PC-3 (cell line): Measurements from ENCODE around the gene INS. TPM values are rescaled to one million over a fixed set of nuclear protein-coding genes. Genes with fewer than 3 reads are reported as not detected.

Source experiments
- ATAC-seq: fragments of 200-7000 bp; cut with Tn5 transposase; 2 replicates; pipeline ENCODE4 v1.9.1; 2020; ENCODE audit warnings: mild to moderate bottlenecking, moderate library complexity
- BruUV-seq: library from RNA; stranded (reverse); fragments of 400-500 nt; replicated peaks from 2 replicates; lab custom pipeline; 2021; lab: Mats Ljungman, UMichigan
- CTCF ChIA-PET: fragments of 300-600 bp; sonication (Branson Sonifier 250); formaldehyde crosslinking; loops from one replicate; lab custom pipeline; 2022; ENCODE audit warnings: antibody characterized with exemption; lab: Charles Lee
- POLR2A ChIA-PET: fragments of 300-600 bp; sonication (Branson Sonifier 250); formaldehyde crosslinking; loops from one replicate; lab custom pipeline; 2022; ENCODE audit warnings: antibody characterized with exemption; ENCODE audit not compliant: unreplicated experiment; lab: Charles Lee
- DNase-seq: peaks from one replicate; pipeline ENCODE4 v3.0.0-alpha.2; 2015
- H2AFZ ChIP-seq: fragments of 300-600 bp; sonication (generic); 2 replicates; pipeline ENCODE4 v1.6.0; 2016; ENCODE audit warnings: antibody characterized with exemption, low read length
- H3F3A ChIP-seq: fragments of 300-600 bp; sonication (generic); one replicate; pipeline ENCODE4 v1.6.0; 2017; ENCODE audit warnings: antibody characterized with exemption, low read length, control low read depth, mild to moderate bottlenecking; ENCODE audit not compliant: unreplicated experiment
- H3K27ac ChIP-seq: fragments of 300-600 bp; sonication (generic); 2 replicates; pipeline ENCODE4 v1.5.1; 2016; ENCODE audit warnings: mild to moderate bottlenecking, low read length
- H3K27me3 ChIP-seq: fragments of 300-600 bp; sonication (generic); 2 replicates; pipeline ENCODE4 v1.6.1; 2016; ENCODE audit warnings: low read length, mixed read lengths
- H3K36me3 ChIP-seq: fragments of 300-600 bp; sonication (generic); 2 replicates; pipeline ENCODE4 v1.6.1; 2016; ENCODE audit warnings: low read depth, mixed run types, low read length, mixed read lengths
- H3K4me1 ChIP-seq: fragments of 300-600 bp; sonication (generic); 2 replicates; pipeline ENCODE4 v1.5.1; 2016; ENCODE audit warnings: low read length; ENCODE audit not compliant: insufficient read depth
- H3K4me2 ChIP-seq: fragments of 300-600 bp; sonication (generic); 2 replicates; pipeline ENCODE4 v1.6.0; 2016; ENCODE audit warnings: low read length
- H3K4me3 ChIP-seq: fragments of 300-600 bp; sonication (generic); 2 replicates; pipeline ENCODE4 v1.5.1; 2016; ENCODE audit warnings: mild to moderate bottlenecking, low read length, mixed read lengths
- H3K79me2 ChIP-seq: fragments of 300-600 bp; sonication (generic); 2 replicates; pipeline ENCODE4 v1.6.1; 2017; ENCODE audit warnings: low read length, mixed read lengths
- H3K9ac ChIP-seq: fragments of 300-600 bp; sonication (generic); 2 replicates; pipeline ENCODE4 v1.6.0; 2016; ENCODE audit warnings: mild to moderate bottlenecking, low read length
- H3K9me2 ChIP-seq: fragments of 300-600 bp; sonication (generic); replicated peaks from 2 replicates; pipeline ENCODE4 v1.6.1; 2016; ENCODE audit warnings: mixed run types, low read length, mixed read lengths
- H3K9me3 ChIP-seq: fragments of 300-600 bp; sonication (generic); 2 replicates; pipeline ENCODE4 v1.6.1; 2016; ENCODE audit warnings: low read length, mixed read lengths
- H4K20me1 ChIP-seq: fragments of 300-600 bp; sonication (generic); 2 replicates; pipeline ENCODE4 v1.6.1; 2016; ENCODE audit warnings: low read length, mixed read lengths
- CTCF ChIP-seq: fragments of 300-600 bp; sonication (generic); conservative IDR thresholded peaks from 2 replicates; pipeline ENCODE4 v1.5.1; 2017; ENCODE audit warnings: antibody characterized with exemption, low read depth, mild to moderate bottlenecking, low read length
- EZH2 ChIP-seq: fragments of 300-600 bp; sonication (generic); IDR thresholded peaks from one replicate; pipeline ENCODE4 v1.6.1; 2017; ENCODE audit warnings: antibody characterized with exemption, mild to moderate bottlenecking, low read length; ENCODE audit not compliant: unreplicated experiment
- EZH2phosphoT487 ChIP-seq: fragments of 300-600 bp; sonication (generic); IDR thresholded peaks from 2 replicates; pipeline ENCODE4 v1.6.1; 2018; ENCODE audit warnings: mild to moderate bottlenecking, antibody characterized with exemption, low read length, borderline replicate concordance
- intact Hi-C: fragments of 100-400 bp; cut with micrococcal nuclease; formaldehyde crosslinking; loops from 2 replicates; pipeline ENCODE4 v1.9.0; 2023
- total RNA-seq: library from RNA; depleted of rRNA; stranded (reverse); fragments of >200 nt; gene quantifications from 2 replicates; pipeline ENCODE4 v1.2.3, GENCODE V29; 2014

The INS gene
- total RNA-seq, 1 experiment from 2014 or later, result not detected

- H3F3A ChIP-seq, result no peaks in the 10 kb centered on the region
- H2AFZ ChIP-seq, result no peak overlapping the region
- no peaks in the 10 kb centered on the region for H3K9me3 ChIP-seq
- BruUV-seq, result no TSS peak
- ATAC-seq, result no peak
- H3K36me3 ChIP-seq, result no peaks in the 10 kb centered on the region
- ChIA-PET POLR2A (no interaction called here), CTCF (no interaction called here)
- no peaks in the 10 kb centered on the region for H3K79me2 ChIP-seq
- H3K9ac ChIP-seq, result no peak overlapping the region
- no peak overlapping the region for H3K27ac ChIP-seq
- peaks cover 19% of the 10 kb centered on the region for H3K4me1 ChIP-seq
- no peak overlapping the region for H3K4me2 ChIP-seq
- DNase-seq, result no peak
- no peaks in the 10 kb centered on the region for H3K27me3 ChIP-seq
- intact Hi-C loops, result loop anchor here (1.0 kb wide), 1 partner anchor 101 kb away; no protein-coding TSS in a partner anchor
- H3K4me3 ChIP-seq, result no peak overlapping the region
- no peak for TF ChIP-seq EZH2
- no peak for TF ChIP-seq CTCF
- TF ChIP-seq EZH2phosphoT487, result no peak
- no peaks in the 10 kb centered on the region for H3K9me2 ChIP-seq
- H4K20me1 ChIP-seq, result no peaks in the 10 kb centered on the region
Observed at GRCh38 chr11:2197771-2198520, 36.9 kb upstream of the INS start.

GRCh38 chr11:2196970-2197770, 36.2 kb upstream of the INS start:
- BruUV-seq, result no TSS peak

More at GRCh38 chr11:2196970-2197770, 36.2 kb upstream of the INS start:
- Histone ChIP-seq H3K79me2 (no peaks in the 10 kb centered on the region), H3K27me3 (no peaks in the 10 kb centered on the region), H3K9ac (no peak overlapping the region), H3K9me2 (no peaks in the 10 kb centered on the region), H3F3A (no peaks in the 10 kb centered on the region), H3K36me3 (no peaks in the 10 kb centered on the region), H3K9me3 (no peaks in the 10 kb centered on the region), H3K4me3 (no peak overlapping the region), H3K27ac (no peak overlapping the region), H3K4me2 (no peak overlapping the region), H3K4me1 (peaks cover 11% of the 10 kb centered on the region), H2AFZ (no peak overlapping the region), H4K20me1 (no peaks in the 10 kb centered on the region)
- intact Hi-C loops, result loop anchor here (1.0 kb wide), 1 partner anchor 102 kb away; no protein-coding TSS in a partner anchor
- TF ChIP-seq CTCF (peak; percentile 90), EZH2 (no peak), EZH2phosphoT487 (no peak)
- POLR2A ChIA-PET, result no interaction called here
- DNase-seq (peak; percentile 78), ATAC-seq (peak; percentile 82)
- CTCF ChIA-PET, result no interaction called here
